DMS53 (cell line): ENCODE results near the gene SF3B2.
"Not testable (repeated sequence)": the region's sequence is repeated elsewhere in the genome, so short reads cannot be mapped to it uniquely, and the experiment has no call there.

Experiments used
- DNase-seq: peaks from one replicate; lab custom pipeline; 2025; lab: John Stamatoyannopoulos, UW

SF3B2 gene

DNA sequence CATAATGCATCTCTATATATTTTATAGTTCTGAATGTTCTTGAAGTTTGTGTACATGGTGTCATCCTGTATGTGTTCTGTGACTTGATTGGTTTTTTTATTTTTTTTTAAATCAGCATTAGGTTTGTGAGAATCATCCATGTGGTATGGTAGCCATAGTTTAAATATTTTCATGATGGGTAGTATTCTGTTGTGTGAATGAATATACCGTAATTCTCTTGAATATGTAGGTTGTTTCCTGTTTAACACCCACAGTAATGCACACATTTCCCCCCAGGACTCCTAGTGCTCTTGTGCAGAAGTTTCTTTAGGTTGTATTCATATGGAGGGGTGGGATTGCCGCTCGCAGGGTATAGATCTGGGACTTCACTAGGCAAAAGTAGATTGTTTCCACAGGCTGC, 19.9 kb downstream of the SF3B2 start:
- DNase-seq: no peak

DNA sequence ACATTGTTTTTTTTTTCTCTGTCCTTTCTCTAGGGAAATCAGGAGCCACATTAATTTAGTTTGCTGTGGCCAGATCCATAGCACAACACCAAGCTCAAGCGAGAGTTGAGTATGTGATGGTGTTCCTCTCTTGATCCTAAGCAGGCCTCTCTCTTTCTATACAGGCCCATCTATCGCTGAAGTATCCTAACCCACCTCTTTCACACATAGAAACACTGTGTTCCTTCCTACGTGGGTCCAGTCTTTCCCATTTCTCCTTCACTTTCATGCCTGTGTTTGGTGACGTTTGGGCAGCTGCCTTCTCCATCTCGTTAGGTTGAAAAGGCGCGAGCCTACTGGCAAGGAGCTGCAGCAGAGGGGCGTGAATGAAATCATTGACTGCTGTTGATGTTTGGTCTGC, 20.4 kb downstream of the SF3B2 start:
- DNase-seq: no peak

DNA sequence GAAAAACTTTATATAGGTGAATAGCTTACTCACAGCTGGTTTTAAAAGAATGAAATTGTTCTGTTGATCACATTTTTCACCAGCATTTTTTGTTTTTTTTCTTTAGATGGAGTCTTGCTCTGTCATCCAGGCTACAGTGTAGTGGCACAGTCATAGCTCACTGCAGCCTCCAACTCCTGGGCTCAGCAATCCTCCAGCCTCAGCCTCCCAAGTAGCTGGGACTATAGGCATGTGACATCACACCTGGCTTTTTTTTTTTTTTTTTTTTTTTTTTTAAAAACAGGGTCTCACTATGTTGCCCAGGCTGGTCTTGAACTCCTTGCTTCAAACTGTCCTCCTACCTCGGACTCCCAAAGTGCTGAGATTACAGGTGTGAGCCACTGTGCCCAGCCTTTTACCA, 21.5 kb downstream of the SF3B2 start:
- DNase-seq: no peak

DNA sequence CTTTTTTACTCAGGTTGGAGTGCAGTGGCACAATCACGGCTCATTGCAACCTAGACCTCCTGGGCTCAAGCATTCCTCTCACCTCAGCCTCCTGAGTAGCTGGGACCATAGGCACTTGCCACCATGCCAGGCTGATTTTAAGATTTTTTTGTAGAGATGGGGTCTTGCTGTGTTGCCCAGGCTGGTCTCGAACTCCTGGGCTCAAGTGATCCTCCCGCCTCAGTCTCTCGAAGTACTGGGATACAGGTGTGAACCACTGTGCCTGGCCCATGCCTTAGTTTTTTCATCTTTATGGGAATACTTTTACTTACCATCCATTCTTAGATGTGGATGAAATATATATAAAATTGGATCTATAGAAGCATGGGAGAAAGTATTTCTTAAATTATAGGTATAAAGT, 23.1 kb downstream of the SF3B2 start:
- DNase-seq: no peak

DNA sequence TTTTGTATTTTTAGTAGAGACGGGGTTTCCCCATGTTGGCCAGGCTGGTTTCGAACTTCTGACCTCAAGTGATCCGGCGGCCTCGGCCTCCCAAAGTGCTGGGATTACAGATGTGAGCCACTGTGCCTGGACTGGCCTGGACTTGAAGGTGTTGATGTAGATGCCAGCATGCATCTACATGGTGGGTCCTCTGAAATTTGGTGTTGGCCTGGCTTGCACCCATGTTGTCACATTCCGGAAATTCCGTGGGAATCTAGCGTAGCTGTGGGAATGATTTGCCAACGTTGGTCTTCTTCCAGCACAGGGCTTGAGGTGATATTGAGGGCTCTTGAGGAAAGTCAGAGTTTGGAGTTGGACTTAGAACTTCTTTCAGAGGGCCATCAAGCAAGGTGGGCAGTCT, 24.4 kb downstream of the SF3B2 start:
- no peak for DNase-seq

DNA sequence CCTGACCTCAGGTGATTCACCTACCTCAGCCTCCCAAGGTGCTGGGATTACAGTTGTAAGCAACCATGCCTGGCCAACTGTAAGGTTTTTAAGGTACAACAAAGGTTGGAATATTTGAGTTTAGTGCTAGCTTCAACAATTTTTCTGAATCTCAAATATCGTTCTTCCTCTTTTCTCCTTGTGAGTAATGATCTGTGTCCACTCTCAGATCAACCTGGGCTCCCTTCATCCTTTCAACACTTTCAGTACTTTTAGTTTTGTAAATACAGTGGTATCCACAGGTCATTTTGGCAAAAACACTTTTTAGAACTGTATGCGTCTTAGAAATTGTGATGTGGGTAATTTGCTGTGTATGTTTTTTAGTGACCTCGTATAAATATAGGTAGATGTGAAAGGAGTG, 25.8 kb downstream of the SF3B2 start:
- no peak for DNase-seq

DNA sequence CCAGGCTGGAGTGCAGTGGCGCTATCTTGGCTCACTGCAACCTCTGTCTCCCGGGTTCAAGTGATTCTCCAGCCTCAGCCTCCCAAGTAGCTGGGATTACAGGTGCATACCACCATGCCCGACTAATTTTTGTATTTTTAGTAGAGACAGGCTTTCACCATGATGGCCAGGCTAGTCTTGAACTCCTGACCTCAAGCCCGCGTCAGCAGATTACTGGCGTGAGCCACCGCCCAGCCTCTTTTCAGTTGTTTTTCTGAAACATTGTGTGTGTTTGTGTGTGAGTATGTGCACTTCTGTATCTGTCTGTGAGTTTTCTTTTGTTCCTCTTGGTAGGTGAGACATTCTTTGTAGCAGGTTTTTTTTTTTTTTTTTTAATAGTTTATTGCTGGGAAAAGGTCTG, 26.8 kb downstream of the SF3B2 start:
- DNase-seq: not testable (repeated sequence)

DNA sequence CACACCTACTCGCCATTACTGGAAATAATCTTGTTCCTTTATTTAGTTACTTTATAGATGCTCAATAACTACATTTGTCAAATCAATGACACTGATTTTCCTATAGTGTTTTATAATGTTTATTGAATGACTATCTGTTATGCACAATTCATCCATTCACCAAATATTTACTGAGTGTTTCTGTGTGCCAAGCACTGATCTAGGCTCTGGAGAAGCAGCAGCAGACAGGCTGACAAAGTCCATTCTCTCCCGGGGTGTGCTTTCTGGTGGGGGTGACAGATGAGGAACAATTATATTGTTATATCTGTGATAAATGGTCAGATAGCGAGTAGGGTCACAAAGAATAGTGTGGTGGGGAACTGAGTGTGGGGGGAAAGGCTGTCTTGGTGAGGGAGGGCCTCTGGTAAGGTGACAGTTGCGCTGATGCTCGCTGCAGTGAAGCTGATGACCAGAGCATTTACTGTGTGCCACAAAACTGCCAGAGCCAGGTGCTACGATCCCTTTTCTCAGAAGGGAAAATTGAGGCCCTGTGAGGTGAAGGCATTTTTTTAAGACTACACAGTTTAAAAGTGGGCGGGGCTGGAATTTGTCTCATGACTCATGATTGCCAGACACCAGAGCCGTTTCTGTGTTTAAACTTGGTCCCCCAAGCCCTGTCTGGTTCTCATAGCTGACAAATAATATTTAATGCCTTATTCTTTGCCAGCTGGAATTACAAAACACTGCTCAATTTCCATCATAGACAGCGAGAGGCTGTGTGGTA, 28.1 kb downstream of the SF3B2 start:
- DNase-seq: no peak

DNA sequence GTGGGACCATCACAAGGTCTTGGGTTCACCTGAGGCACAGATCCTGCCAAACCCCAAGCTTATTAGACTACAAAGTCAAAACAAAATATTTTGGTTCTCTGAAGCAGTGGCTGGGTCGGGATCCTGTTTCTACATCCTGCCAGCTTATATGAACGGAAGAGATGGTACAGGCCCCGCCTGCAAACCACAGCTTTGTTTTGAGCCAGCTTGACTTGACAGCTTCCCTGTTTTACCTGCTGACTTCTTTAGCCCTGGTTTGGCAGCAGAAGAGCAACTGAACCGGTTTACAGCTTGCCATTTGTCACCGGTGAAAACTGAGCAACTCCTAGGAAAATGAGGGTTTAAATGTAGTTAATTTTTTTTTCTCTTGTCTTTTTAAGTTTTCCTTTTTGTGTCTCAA, 29.3 kb downstream of the SF3B2 start:
- peak; percentile 77 for DNase-seq

DNA sequence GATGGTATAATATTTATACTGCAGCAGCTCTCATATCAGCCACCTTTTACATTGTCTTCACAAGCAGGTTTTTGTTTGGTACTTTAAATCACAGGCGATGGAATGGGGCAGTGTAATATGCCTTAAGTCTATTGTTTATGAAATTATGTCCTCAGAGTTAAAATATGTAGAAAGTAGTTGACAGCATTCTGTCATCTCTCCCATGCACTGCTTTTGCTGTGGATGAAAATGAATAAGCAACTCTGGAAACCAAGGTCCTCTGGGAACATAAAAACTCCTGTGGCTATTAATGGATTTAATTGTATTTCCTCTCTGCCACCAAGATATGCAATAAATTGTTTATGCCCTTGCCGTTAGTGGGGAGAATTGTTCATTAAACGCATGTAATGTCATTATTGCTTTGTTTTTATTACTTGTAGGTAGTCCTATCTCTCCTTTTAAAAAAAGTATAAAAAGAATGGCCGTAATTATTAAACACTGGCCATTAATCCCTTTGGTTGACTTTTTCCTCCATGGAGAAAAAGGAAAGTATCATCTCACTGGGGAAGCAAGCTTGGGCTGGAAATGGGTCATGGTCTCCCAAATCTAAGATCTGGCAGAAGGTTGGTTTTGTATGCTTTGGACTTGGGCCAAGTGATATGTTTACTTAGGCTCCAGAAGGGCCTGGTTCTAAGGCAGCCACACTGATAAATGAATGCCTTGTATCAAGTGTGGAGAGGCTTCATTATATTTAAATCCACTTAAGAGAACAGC, 31.0 kb downstream of the SF3B2 start:
- DNase-seq: peak; percentile 80

DNA sequence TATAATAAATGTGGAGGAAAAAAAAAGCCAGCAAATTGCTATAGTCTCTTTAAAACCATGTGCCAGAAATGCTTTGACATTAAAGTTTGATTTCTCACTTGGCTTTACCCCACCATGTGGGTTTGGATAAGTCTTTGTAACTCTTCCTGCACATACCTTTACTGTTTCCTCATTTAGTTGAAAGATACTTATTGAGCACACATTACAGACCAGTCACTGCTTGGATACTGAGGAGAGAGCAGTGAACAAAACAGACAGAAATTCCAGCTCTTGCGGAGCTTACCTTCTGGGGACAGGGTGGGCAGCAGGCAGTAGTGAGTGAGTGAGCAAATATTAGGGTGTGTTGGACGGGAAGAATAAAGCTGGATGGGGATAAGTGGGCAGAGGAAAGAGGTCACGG, 31.6 kb downstream of the SF3B2 start:
- DNase-seq: no peak

DNA sequence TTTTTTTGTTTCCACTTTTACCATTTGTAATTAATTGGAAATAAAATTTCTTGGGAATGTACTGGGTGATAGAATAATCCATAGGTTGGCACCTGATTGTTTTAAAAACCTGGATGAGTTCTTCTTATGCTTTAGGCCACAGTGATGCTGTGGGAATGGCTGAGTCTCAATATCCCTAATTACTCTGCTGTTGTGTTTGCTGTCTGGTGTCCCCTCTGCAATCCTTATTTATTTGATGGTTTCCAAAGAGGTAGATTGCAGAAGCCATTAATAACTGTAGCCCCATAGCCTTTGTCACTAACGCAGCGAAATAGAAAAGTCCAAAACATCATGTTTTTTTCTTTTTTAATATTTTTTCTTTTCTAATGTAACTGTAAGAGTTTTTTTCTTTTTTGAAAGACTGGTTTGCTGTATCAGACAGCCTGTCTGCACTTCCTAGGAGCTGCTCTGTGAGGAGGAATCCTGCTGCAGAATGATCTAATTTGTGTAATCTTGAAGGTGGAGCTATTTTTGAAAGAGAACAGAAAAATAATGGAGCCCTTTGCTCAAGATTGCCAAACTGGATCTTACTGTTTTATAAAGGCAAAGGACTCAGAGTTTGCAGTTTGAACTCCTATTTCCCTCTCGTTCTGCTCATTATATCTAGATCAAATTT, 32.8 kb downstream of the SF3B2 start:
- no peak for DNase-seq

DNA sequence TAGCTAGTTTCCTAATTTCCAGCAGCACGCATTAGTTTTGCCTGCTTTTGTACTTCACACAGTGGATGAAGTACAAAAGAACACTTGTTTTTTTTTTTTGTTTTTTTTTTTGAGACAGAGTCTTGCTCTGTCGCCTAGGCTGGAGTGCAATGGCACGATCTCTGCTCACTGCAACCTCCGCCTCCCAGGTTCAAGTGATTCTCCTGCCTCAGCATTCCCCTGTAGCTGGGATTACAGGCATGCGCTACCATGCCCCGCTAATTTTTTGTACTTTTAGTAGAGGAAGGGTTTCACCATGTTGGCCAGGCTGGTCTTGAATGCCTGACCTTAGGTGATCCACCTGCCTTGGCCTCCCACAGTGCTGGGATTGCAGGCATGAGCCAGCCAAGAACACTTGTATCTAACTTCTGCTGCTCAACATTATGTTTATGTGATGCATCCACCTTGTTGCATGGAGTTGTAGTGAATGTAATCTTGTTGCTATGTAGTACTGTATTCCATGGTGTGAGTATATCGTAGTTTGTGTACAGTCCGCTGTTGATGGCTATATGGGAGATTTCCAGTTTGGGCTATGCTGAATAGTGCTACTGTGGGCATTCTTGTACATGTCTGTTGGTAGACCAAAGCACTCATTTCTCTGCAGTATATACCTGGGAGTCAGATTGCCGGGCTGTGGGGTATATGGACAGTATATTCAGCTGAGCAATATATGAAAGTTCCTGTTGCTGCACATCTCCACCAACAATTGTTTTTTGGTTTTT, 35.2 kb downstream of the SF3B2 start:
- no peak for DNase-seq

DNA sequence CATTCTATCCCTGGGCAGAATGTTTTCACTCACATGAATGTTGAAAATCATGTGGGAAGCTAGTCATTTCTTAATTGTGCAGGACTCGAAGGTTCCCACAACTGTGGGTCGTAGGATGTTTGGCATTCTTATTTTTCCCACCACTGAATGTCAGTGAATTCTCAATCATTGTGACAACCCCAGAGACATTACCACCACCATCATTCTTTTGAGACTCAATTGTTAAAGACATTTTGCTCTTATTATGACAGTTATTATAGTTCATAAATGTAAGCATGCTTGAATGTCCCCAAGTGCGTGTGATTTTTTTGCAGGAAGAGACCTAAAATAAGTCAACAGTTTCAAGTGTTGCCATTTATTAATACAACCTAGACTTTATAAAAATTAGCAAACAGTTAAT, 36.9 kb downstream of the SF3B2 start:
- DNase-seq: no peak

DNA sequence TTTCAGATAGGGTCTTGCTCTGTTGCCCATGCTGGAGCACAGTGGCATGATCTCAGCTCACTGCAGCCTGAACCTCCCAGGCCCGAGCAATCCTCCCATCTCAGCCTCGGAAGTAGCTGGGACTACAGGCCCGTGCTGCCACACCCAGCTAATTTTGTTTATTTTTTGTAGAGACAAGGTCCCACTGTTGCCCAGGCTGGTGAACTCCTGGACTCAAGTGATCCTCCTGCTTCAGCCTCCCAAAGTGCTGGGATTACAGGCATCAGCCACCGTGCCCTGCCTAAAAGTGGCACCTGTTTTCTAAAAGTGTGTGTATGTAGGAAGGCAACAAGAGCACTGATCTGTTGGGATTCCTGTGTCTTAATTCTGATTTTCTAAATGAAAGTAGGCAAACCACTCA, 38.1 kb downstream of the SF3B2 start:
- no peak for DNase-seq

DNA sequence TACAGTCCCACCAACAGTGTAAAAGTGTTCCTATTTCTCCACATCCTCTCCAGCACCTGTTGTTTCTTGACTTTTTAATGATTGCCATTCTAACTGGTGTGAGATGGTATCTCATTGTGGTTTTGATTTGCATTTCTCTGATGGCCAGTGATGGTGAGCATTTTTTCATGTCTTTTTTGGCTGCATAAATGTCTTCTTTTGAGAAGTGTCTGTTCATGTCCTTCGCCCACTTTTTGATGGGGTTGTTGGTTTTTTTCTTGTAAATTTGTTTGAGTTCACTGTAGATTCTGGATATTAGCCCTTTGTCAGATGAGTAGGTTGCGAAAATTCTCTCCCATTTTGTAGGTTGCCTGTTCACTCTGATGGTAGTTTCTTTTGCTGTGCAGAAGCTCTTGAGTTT, 40.0 kb downstream of the SF3B2 start:
- not testable (repeated sequence) for DNase-seq

DNA sequence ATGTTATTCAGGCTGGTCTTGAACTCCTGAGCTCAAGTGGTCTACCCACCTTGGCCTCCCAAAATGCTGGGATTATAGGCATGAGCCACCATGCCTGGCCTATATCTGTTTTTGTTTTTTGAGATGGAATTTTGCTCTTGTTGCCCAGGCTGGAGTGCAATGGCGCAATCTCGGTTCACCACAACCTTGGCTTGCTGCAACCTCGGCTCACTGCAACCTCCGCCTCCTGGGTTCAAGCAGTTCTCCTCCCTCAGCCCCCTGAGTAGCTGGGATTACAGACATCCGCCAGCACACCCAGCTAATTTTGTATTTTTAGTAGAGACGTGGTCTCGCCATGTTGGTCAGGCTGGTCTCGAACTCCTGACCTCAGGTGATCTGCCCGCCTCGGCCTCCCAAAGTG, 47.6 kb downstream of the SF3B2 start:
- DNase-seq: not testable (repeated sequence)

DNA sequence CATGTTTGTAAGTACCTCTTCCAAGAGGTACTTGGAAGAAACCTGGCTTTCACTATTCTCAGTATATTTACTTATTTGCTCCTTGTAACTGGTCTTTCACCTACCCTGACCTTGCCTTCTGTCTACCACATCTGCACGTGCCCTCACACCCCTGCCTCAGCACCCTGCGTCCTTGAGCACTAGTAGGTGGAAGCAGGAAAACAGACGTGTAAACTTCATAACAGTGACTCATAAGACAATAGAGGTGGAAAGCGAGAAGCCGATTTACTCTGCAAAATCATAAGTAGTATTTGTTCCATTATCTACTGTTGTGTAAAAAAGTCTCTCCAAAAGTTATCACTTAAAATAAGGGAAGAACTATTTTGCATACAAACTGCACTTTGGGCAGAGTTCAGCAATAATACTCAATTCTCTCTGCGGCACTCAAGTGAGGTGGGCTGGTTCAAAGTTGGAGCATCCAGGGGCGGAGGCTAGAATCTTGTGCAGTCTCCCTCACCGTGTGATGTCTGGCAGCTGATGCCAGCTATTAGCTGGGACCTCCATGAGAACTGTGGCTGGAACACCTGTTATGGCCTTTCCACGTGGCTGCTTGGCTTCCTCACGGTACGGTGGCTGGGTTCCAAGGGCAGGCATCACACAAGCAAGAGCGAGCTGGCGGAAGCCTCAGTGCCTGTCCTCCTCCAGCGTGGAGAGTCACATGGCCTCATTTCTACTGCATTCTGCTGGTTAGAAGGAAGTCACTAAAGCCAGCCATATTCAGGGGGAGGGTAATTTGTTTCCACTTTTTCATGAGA, 48.3 kb downstream of the SF3B2 start:
- peak; percentile 95 for DNase-seq

DNA sequence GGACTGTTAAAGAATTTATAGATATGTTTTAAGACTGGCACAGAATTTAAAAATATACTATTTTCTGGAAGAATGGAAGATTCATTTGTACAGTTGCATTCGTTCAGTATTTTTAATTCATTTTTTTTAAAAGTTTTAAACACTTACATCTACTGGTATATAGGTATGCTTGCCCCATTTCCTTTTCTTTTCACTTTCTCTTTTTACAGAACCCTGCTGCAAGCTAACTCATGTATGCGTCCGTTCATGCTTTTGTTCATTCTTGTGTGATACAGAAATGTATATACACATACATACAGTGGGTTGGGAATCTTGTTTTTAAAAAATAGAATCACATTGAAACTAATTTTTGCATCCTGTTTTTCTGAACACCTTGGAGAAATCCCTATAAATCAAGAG, 48.9 kb downstream of the SF3B2 start:
- DNase-seq: no peak

DNA sequence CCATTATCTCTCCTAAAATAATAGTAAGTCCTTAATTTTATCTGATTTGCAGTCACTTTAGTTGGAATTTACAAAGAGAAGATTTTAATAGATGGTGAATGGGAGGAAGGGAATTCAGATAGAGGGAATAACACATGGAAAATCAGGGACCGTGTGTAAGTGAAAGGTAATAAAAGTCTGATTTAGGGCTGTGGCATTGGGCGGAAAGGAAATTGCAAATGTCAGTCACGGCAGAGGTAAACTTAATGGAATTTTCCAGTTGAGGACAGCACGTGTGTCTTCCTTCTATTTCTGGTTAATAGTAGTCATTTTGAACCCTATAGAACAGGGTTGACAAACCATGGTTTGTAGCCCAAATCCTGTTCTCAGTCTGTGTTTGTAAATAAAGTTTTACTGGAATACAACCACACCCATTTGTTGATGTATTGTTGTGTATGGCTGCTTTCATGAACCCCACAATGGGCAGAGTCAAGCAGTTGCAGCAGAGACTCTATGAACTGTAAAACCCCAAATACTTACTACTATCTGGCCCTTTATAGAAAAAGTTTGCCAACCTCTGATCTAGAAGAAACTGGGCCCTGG, 52.0 kb downstream of the SF3B2 start:
- no peak for DNase-seq
